ENCODE data around the gene DENND1A.

- TF ChIP-seq POLR2AphosphoS5 (IDR thresholded peaks at IDR 0.05) = no peak
- no peak for TF ChIP-seq EP300 (IDR thresholded peaks at IDR 0.05)
- no peak for TF ChIP-seq CTCF (IDR thresholded peaks at IDR 0.05)
- TF ChIP-seq POLR2A (IDR thresholded peaks at IDR 0.05) = no peak
Measured at GRCh38 chr9:123497830-123498229, 432.1 kb downstream of the DENND1A start.
